ENCODE measurements around the gene SWT1.

GRCh38 chr1:185158800-185159199 is 1.8 kb downstream of the SWT1 start:
- TF ChIP-seq, protein P1, sequence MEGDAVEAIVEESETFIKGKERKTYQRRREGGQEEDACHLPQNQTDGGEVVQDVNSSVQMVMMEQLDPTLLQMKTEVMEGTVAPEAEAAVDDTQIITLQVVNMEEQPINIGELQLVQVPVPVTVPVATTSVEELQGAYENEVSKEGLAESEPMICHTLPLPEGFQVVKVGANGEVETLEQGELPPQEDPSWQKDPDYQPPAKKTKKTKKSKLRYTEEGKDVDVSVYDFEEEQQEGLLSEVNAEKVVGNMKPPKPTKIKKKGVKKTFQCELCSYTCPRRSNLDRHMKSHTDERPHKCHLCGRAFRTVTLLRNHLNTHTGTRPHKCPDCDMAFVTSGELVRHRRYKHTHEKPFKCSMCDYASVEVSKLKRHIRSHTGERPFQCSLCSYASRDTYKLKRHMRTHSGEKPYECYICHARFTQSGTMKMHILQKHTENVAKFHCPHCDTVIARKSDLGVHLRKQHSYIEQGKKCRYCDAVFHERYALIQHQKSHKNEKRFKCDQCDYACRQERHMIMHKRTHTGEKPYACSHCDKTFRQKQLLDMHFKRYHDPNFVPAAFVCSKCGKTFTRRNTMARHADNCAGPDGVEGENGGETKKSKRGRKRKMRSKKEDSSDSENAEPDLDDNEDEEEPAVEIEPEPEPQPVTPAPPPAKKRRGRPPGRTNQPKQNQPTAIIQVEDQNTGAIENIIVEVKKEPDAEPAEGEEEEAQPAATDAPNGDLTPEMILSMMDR (conservative IDR thresholded peaks at IDR 0.05; ENCODE audit: low read length) = no peak
- TF ChIP-seq EZH2phosphoT487 (IDR thresholded peaks at IDR 0.05; ENCODE audit: borderline replicate concordance) = no peak

All from Loucy (cell line).